MV-4-11 (cell line): ENCODE results near the gene PTRH2.
"Not testable (repeated sequence)": the region's sequence is repeated elsewhere in the genome, so short reads cannot be mapped to it uniquely, and the experiment has no call there.

Experiments used
- DNase-seq: peaks from one replicate; lab custom pipeline; 2025; lab: John Stamatoyannopoulos, UW

PTRH2 gene

DNA sequence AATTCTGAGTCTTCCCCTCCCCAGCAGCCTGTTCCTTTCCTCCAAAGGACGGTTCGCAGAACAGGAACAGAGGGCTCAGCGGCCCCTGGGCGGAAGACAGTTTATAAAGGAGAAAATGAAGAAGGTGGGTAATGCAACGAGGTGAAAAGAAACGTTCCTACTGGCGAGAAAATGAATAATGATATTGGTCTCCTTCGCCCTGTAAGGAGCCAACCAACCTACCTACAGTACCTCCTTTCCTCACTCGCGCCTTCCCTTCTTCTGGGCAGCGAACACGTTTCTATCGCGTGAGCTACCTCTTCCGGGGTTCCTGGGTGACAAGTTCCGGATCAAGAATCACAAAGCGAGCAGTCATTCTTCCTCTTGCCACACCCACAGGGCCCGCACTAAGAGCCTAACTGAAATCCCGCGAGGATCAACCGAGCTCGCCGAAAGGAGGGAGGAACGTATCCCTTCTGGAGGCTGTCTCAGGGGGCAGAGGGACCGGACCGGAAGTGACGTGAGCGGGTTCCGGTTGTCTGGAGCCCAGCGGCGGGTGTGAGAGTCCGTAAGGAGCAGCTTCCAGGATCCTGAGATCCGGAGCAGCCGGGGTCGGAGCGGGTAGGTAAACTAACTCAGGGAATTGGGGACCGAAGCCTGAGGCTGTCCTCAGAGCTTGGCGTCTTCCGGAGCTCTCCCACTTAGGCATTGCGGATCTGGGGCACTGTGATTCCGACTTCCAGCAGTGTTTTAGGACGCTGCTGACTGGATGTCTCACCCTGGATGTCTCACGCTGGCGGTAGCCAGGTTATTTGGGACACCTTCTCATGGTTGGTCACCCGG is at the start of gene PTRH2, which contains the start of gene VMP1:
Gene PTRH2, minus strand, starts transcription at position 282 of the 822 bp plus-strand sequence. CDS start 9,452 bp downstream, outside the sequence.
Gene VMP1, plus strand, starts transcription at position 506 of the 822 bp plus-strand sequence. CDS start 23,793 bp downstream, outside the sequence.
- peak; percentile 100 for DNase-seq

DNA sequence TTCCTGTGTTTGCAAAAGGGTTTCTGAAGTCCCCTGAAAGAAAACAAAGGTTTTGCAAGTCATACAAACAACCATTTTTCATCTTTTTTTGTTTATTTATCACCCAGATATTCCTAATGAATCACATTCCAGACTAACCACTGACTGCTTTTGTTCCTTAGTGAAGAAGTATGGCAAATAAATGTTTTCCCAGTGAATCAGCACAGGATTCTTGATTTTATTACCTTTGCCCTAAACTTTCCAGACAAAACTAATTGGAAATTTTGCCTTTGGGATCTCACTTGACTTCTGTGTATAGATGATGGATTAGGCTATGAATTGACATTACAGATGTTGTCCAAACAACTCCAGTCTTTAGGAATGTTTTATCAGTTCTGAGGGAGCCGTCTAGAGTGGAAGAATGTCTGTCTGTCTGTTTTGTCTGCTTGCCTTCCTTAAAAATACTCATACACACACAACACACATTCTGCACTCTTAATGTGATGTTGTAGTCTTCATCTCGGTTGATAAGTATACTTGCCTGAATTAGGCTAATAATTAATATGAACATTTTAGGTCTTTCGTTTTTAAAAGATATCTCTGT is 49.1 kb upstream of the PTRH2 start:
- no peak for DNase-seq

DNA sequence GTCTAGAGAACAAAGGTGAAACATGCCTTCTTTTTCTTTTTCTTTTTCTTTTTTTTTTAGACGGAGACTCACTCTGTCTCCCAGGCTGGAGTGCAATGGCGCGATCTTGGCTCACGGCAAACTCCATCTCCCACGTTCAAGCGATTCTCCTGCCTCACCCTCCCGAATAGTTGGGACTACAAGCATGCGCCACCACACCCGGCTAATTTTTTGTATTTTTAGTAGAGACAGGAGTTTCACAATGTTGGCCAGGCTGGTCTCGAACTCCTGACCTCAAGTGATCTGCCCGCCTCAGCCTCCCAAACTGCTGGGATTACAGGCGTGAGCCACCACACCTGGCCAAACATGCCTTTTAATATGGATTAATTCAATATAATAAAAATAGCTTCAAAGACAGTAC is 47.8 kb upstream of the PTRH2 start:
- not testable (repeated sequence) for DNase-seq

DNA sequence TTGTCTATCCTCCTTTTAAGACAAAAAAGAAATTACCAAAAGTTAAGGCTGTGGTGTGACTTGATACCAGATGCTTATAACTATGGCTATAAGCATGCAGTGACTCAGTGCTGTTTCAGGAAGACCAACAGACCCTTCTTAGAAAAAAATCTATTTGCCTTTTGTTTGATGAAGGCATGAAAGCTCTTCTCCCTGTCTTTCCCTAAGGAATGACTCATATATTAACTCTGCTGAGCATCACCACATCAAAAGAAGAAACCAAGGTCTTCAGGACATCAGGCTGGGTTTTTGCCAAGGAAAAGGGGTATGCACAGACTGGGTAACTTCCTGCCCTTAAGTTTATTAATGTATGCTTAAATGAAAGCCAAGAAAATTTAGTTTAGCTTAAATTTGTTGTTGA is 47.3 kb upstream of the PTRH2 start:
- peak; percentile 19 for DNase-seq

DNA sequence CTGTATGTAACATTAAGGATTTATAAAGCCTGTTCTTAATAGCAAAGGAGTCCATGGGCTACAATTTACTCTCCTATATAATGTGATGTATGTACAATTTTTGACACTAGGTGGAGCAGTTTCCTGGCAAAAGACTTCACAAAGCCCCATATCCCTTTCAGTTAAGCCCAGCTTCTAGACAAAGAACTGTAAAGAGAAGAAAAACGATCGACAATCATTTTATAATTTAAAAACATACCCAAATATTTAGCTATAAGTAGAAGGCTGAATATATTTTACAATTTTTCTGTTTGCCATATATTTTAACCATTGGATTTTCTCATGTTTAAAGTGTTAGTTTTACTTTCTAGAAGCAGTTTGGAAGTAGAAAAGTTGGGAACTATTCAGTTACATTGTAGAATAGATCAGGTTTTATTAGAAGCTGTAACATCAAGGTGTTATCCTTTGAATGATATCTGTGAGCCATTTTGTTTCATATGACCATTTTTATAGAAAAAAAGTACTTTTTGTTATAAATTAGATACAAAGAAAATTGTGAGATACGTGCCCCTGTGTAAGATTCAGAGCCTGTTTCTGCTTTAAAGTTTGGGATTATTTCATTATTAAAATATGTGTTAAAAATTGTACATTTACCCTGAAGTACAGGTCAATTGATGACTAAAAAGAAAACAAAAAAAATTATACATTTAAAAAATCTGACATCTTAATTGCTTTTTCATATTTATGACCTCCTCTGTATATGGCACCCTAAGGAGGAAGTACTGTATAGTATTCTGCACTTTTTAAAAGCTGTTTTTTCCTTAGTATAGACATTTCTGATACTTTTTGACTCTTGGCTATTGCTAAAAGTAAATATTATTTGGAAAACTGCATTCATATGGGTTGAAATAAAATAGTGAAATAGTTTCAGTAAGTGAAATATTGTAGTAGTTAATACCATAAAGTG is 46.6 kb upstream of the PTRH2 start:
- peak; percentile 80 for DNase-seq

DNA sequence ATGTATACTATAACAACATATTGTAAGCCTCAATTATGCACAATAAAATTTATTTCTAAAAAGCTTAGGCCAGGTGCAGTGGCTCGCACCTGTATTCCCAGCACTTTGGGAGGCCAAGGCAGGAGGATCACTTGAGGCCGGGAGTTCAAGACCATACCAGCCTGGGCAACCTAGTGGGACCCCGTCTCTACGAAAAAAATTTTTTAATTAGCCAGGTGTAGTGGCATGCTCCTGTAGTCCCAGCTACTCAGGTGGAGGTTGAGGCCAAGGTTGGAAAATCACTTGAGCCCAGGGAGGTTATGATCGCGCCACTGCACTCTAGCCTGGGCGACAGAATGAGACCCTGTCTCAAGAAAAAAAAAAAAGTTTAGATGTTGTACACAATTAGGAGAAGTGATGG is 45.7 kb upstream of the PTRH2 start:
- DNase-seq, result no peak

DNA sequence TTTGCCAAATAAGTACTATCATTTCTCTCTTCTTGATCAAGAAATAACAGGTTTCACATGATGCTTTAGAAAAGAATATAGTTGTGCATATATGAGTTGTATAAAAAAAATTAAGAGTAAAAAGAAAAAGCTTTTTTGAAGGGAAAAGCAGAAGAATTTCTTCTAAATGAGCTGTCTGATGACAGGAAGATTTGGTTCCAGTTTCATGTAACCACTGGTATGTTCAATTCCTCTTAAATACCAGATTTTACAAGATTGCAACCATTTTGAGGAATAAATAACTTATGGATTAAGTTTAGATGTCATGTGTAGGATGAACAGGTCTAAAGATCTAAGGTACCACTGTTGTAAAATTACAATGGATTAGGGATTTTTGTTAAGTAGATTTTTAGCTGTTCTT is 45.2 kb upstream of the PTRH2 start:
- peak; percentile 50 for DNase-seq

DNA sequence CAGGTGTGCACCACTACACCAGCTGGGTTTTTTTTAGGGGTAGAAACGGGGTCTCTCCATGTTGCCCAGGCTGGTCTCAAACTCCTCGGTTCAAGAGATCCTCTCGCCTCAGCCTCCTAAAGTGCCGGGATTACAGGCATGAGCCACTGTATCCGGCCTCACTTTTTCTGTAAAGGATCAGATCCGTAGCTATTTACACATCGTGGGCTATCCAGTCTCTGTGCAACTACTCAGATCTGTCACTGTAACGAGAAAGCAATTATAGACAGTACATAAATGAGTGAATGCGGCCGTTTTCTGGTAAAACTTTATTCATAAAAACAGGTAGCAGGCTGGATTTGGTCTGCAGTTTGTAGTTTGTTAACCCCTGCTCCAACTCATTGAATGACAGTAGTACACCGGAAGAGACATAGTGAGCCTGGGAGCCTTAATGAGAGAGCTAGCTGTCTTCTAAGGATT is 44.8 kb upstream of the PTRH2 start:
- peak; percentile 26 for DNase-seq

DNA sequence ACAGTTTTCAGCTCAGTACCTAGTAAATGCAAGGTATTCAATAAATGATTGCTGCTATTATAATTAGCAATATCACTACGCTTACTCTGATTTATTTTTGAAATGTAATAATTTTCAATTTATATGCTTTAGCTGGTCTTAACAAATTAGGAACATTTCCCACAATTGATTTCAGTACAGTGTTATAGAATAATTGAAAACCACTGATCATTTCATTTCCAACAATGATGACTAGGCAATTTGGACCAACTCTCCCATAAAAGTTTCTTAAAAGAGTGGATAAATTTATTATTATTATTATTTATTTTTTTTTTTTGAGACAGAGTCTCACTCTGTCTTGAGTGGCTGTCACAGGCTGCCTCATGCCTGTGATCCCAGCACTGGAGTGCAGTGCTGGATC is 41.4 kb upstream of the PTRH2 start:
- no peak for DNase-seq

DNA sequence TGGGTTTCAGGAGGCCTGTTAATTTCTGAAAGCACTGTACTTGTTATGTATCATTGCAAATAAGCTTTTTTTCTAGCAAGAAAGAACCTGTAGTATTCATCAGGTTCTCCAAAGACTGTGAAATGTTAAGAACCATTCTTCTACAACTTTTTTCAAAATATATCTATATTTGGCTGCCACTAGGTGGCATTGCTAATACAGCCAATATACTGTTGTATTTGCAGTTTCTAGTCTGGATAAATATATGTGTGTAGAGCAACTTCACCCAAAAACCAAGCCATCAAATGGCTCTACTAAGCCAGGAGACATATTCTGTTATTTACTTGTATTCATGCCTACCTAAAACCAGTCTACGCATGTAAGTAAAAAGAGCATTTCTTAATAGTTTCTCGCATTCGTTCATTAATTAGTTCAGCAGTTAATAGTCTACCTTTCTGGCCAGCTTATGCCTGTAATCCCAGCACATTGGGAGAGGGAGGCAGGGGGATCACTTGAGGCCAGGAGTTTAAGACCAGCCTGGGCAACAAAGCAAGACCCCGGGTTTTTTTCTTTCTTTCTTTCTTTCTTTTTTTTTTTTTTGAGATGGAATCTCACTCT is 39.7 kb upstream of the PTRH2 start:
- DNase-seq, result peak; percentile 46

DNA sequence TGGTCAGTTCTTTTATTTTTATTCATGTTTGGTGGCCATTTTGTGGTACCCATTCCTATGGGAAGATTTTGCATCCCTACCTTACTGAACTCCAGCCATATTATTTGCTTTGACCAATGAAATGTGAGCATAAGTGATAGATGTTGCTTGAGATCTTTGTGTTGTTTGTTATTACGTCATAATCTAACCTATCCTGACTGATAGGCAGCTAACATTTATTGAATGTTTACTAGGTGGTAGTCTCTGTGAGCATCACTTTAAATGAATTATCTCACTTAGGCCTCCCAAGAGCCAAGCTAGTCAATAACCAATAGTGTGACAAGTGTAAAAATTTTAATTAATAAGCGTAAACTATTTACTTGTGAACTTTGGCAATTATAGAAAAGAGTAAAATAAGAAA is 37.8 kb upstream of the PTRH2 start:
- no peak for DNase-seq

DNA sequence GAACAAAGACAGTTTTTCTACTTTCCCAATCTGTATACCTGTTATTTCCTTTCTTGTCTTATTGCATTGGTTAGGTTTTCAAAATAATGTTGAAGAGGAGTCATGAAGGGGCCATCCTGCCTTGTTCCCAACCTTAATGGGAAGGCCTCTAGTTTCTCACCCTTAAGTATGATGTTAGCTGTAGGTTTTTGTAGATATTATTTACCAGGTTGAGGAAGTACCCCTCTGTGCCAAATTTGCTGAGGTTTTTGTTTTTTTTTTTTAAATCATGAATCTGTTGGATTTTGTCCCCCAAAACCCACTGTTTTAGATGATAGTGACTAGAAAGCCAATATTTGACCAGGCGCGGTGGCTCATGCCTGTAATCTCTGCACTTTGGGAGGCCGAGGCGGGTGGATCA is 36.6 kb upstream of the PTRH2 start:
- no peak for DNase-seq

DNA sequence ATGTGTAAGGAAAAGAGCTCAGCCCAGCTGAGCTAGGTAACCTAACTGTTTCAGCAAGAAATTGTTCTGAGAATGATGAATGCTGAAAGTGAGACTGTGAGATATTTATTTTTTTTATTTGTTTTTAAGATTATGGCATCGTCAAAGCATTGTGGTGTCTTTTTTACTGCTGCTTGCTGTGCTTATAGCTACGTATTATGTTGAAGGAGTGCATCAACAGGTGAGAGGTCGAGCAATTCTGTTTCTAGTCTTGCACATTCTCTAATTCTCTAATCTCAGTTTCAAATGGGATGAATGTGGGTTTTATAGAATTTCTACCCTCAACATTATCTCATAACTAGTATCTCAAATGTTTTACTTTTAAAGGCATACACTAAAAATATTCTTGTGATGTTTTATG is 30.1 kb upstream of the PTRH2 start:
- DNase-seq, result no peak

DNA sequence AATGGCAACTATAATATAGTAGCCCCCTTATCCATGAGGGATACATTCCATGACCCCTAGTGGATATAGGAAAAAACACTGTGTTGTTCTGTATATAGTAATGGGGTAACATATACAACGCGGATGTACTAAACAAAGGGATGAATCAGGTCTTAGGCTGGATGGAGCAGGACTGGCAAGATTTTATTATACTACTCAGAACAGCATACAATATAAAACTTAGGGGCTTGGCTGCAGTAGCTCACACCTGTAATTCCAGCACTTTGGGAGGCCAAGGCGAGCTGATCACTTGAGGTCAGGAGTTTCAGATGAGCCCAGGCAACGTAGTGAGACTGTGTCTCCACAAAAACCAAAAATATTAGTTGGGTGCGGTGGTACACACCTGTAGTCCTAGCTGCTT is 27.0 kb upstream of the PTRH2 start:
- no peak for DNase-seq

DNA sequence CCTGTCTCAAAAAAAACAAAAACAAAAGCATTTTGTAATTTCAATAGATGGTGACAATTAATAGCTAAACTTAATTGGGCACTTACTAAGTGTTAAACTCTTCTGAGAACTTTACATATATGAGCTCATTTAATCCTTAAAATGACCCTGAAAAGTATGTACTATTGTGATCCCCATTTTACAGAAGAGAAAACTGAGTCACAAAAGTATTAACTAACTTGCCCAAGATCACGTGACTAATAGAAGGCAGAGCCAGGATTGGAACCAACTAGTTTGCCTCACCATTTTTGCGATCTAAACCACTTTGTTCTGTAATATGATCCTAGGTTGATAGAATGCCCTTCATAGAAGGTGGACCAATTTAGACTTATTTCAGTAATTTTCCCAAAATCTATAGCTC is 26.5 kb upstream of the PTRH2 start:
- DNase-seq, result no peak

DNA sequence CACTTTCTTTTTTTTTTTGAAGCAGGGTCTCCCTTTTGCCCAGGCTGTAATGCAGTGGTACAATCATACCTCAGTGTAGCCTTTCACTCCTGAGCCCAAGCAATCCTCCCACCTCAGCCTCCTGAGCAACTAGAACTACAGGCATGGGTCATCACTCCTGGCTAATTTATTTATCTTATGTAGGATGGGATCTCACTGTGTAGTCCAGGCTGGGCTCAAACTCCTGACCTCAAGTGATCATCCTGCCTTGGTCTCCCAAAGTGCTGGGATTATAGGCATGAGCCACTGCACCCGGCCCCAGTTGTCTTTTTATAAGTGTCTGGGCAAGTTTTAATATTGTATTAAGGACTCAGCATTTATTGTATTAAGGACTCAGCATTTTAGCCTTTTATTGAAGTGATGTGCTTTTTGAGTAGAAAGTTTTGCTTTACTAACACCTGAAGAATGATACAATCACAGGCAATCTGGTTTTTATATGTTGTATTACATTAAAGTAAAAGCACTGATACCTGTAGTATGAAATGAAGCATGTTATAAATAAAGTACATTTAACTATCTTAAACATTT is 23.1 kb upstream of the PTRH2 start:
- DNase-seq, result no peak

DNA sequence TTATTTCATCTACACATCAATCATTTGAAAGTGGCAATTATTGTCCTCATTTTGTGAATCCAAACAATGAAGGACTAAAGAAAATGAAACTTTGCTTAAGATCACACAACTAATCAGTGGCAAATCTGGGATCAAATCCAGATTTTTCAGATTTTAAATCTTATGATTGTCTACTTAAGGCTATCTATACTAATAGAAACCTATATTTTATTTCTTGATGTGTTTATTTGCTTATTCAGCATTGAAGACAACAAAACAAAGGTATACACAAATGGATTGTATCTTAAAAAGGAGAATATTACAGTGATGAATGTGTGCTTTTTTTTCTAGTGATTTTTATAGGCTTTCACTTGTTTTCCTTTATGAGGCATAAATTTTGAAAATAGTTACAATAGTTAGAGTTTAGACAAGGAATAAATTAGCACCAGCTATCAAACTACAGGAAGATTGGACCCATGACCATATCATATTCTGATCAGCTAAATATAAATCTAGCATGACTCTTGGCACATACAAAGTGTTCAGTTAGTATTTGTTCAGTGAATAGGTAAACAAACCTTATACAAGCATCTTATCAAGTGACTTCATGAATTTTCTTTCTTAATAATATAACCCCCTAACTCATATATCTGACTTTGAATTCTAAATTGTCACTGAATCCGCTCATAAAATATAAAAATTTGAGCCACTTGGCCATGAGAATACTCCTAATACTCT is 20.7 kb upstream of the PTRH2 start:
- DNase-seq, result no peak

DNA sequence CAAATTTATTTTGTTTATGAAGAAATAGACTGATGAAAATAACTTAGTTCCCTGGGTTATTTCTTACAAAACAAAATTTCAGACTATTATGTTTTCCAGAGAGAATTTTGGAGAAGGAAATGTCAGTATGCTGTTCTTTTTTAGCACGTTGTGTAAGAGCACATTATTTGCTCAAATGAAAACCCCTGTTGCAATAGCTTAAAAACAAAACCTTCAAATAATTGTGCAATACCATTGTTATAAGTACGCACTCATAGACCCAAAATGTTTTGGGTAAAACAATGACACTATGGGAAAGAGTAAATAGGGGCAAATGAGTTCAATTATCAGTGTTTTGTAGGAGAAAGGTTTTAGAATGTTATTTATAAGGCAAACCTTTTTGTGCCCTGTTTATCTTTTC is 18.5 kb upstream of the PTRH2 start:
- peak; percentile 86 for DNase-seq

DNA sequence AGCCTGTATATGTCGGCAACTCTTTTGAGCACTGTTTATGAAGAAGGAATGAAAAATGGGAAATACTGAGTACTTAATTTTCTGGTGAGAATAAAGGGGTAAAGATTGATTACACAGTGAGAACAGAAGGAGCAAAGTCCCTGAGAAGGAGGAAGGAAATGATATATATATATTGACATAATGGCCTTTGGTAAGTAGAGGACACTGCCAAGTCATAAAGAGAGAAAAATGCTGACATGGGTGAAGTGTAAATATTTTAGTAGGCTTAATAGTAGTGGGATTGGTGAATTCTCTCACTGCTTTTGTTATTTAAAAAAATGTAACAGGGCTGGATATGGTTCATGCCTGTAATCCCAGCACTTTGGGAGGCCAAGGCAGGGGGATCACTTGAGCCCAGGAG is 16.4 kb upstream of the PTRH2 start:
- no peak for DNase-seq

DNA sequence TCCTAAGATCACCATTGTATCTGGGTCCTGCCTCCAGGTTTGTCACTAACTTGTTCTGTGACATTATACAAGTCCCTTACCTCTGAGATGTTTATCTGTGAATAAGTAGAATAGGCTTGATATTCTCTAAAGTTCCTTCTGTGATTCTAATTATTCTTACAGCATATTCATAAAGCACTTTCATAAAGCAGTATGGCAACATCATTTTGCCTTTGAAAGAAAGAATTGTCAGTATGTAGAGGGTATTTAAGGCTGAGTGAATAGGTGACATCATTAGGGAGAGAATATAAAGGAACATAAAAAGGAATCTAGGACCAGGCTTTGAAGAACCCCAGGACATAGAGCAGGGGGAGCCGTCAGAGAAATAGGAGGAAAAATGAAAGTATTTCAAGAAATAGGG is 15.8 kb upstream of the PTRH2 start:
- DNase-seq, result no peak

DNA sequence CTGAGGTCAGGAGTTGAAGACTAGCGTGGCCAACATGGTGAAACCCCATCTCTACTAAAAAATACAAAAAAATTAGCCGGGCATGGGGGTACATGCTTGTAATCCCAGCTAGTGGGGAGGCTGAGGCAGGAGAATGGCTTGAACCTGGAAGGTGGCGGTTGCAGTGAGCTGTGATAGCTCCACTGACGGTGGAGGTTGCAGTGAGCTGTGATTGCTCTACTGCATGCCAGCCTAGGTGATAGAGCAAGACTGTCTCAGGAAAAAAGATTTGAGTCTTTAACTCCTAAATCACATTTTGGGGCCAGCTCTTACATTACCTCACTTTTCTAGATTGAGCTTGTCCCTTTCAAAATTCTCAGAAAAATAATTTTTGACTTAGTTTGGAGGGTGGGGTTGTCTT is 15.4 kb upstream of the PTRH2 start:
- no peak for DNase-seq
